H1 (cell line): ENCODE measurements around the gene SS18L1. TPM values are rescaled to one million over a fixed set of nuclear protein-coding genes. Genes with fewer than 3 reads are reported as not detected.

Experiments used
- CTCF ChIA-PET: fragments of 300-600 bp; sonication (Branson Sonifier 250); formaldehyde crosslinking; loops from one replicate; lab custom pipeline; 2021; ENCODE audit not compliant: partially characterized antibody; lab: Charles Lee
- POLR2A ChIA-PET: fragments of 300-600 bp; sonication (Branson Sonifier 250); formaldehyde crosslinking; loops from one replicate; lab custom pipeline; 2021; ENCODE audit warnings: inconsistent platforms; ENCODE audit not compliant: partially characterized antibody; lab: Charles Lee
- DNase-seq, 2 experiments: peaks; one replicate each; pipeline versions ENCODE4 v3.0.0 to v3.0.0-alpha.2; 2010 to 2022; ENCODE audit warnings: low spot score in 2 of 2, low read depth in 1 of 2, mixed read lengths in 1 of 2
- FAIRE-seq: peaks from 2 replicates; lab custom pipeline; 2011; peaks lifted over from hg19 to GRCh38; lab: Jason Lieb, UNC
- H2AFZ ChIP-seq: 2 replicates; pipeline ENCODE4 v1.8.1; 2012; ENCODE audit warnings: low read length, inconsistent platforms
- H2AK5ac ChIP-seq: 2 replicates; pipeline ENCODE4 v1.6.1; 2013; ENCODE audit warnings: low read depth, low read length
- H2BK120ac ChIP-seq: replicated peaks from 2 replicates; pipeline ENCODE3; 2013; ENCODE audit warnings: low read depth, low read length, inconsistent platforms
- H2BK12ac ChIP-seq: 2 replicates; pipeline ENCODE4 v1.6.1; 2013; ENCODE audit warnings: low read depth, low read length
- H2BK15ac ChIP-seq: 2 replicates; pipeline ENCODE4 v1.6.1; 2013; ENCODE audit warnings: low read length
- H2BK20ac ChIP-seq: 2 replicates; pipeline ENCODE4 v1.6.1; 2013; ENCODE audit warnings: low read length
- H2BK5ac ChIP-seq: 2 replicates; pipeline ENCODE4 v1.6.1; 2013; ENCODE audit warnings: low read depth, low read length
- H3K14ac ChIP-seq: 2 replicates; pipeline ENCODE4 v1.6.1; 2013; ENCODE audit warnings: inconsistent platforms; ENCODE audit not compliant: insufficient read length
- H3K18ac ChIP-seq: 2 replicates; pipeline ENCODE4 v1.6.1; 2013; ENCODE audit warnings: low read length; ENCODE audit errors: extremely low read depth
- H3K23ac ChIP-seq: 2 replicates; pipeline ENCODE4 v1.6.1; 2013; ENCODE audit warnings: inconsistent platforms; ENCODE audit not compliant: insufficient read length
- H3K23me2 ChIP-seq: 2 replicates; pipeline ENCODE4 v1.6.1; 2013; ENCODE audit warnings: low read depth, low read length
- H3K27ac ChIP-seq: 2 replicates; pipeline ENCODE4 v1.6.1; 2011; ENCODE audit warnings: low read depth, low read length, inconsistent platforms
- H3K27me3 ChIP-seq, 4 experiments: replicated peaks in 1 of 4; 1 replicate in 1 of 4; 2 replicates in 3 of 4; pipeline versions ENCODE4 v1.6.1 to v1.8.1; 2011 to 2013; ENCODE audit warnings: low read length in 3 of 4, mild to moderate bottlenecking in 3 of 4, inconsistent platforms in 2 of 4, mixed read lengths in 2 of 4, moderate library complexity in 1 of 4; ENCODE audit not compliant: control insufficient read depth in 3 of 4, insufficient read depth in 3 of 4; ENCODE audit errors: extremely low read depth in 1 of 4
- H3K36me3 ChIP-seq, 4 experiments: 2 replicates each; pipeline versions ENCODE4 v1.6.1 to v1.8.1; 2011 to 2013; ENCODE audit warnings: mild to moderate bottlenecking in 4 of 4, low read length in 3 of 4, moderate library complexity in 2 of 4, control low read depth in 1 of 4, inconsistent platforms in 1 of 4; ENCODE audit not compliant: insufficient read depth in 4 of 4, control insufficient read depth in 2 of 4
- H3K4ac ChIP-seq: replicated peaks from 2 replicates; pipeline ENCODE3; 2013; ENCODE audit warnings: low read length, low read depth, mixed read lengths, inconsistent platforms; ENCODE audit not compliant: insufficient read length
- H3K4me1 ChIP-seq, 4 experiments: replicated peaks in 1 of 4; 1 replicate in 1 of 4; 2 replicates in 3 of 4; pipeline versions ENCODE4 v1.6.1 to v1.8.1; 2011 to 2013; ENCODE audit warnings: low read length in 3 of 4, inconsistent platforms in 2 of 4, mixed read lengths in 1 of 4; ENCODE audit not compliant: insufficient read depth in 4 of 4, control insufficient read depth in 3 of 4
- H3K4me2 ChIP-seq, 2 experiments: 2 replicates each; pipeline versions ENCODE4 v1.6.1 to v1.8.1; 2011 to 2013; ENCODE audit warnings: low read depth in 2 of 2, low read length in 2 of 2, control low read depth in 1 of 2, inconsistent platforms in 1 of 2, mild to moderate bottlenecking in 1 of 2; ENCODE audit not compliant: insufficient read depth in 1 of 2
- H3K4me3 ChIP-seq, 4 experiments: fragments of 200-600, 300-600 bp in 1 of 4; sonication (generic), shearing (Covaris generic), sonication (Bioruptor Twin) in 1 of 4; 2 replicates each; pipeline versions ENCODE4 v1.5.1 to v1.8.1; 2011 to 2016; ENCODE audit warnings: low read length in 4 of 4, low read depth in 3 of 4, control low read depth in 2 of 4, inconsistent platforms in 2 of 4, mild to moderate bottlenecking in 2 of 4, mixed read lengths in 1 of 4, moderate library complexity in 1 of 4; ENCODE audit not compliant: insufficient read depth in 2 of 4; ENCODE audit errors: extremely low read depth in 1 of 4
- H3K56ac ChIP-seq: replicated peaks from 2 replicates; pipeline ENCODE3; 2013; ENCODE audit warnings: low read depth, mild to moderate bottlenecking, mixed read lengths, low read length, inconsistent platforms; ENCODE audit not compliant: insufficient read length
- H3K79me1 ChIP-seq: 2 replicates; pipeline ENCODE4 v1.6.1; 2013; ENCODE audit warnings: low read depth, low read length, control low read depth
- H3K79me2 ChIP-seq, 2 experiments: 2 replicates each; pipeline versions ENCODE4 v1.6.1 to v1.8.1; 2012 to 2013; ENCODE audit warnings: low read length in 2 of 2, mild to moderate bottlenecking in 2 of 2, inconsistent platforms in 1 of 2; ENCODE audit not compliant: insufficient read depth in 2 of 2, control insufficient read depth in 1 of 2
- H3K9ac ChIP-seq, 4 experiments: replicated peaks in 1 of 4; 1 replicate in 1 of 4; 2 replicates in 3 of 4; pipeline versions ENCODE4 v1.6.1 to v1.8.1; 2011 to 2013; ENCODE audit warnings: low read depth in 3 of 4, low read length in 3 of 4, control low read depth in 2 of 4, mild to moderate bottlenecking in 2 of 4, moderate library complexity in 2 of 4, inconsistent platforms in 1 of 4; ENCODE audit errors: extremely low read depth in 1 of 4
- H3K9me3 ChIP-seq, 2 experiments: 2 replicates each; pipeline versions ENCODE4 v1.6.1 to v1.8.1; 2012 to 2013; ENCODE audit warnings: mild to moderate bottlenecking in 2 of 2, moderate library complexity in 2 of 2, control low read depth in 1 of 2, inconsistent platforms in 1 of 2, low read depth in 1 of 2, low read length in 1 of 2, mixed read lengths in 1 of 2; ENCODE audit not compliant: insufficient read depth in 2 of 2
- H4K20me1 ChIP-seq, 2 experiments: replicated peaks in 1 of 2; 2 replicates each; pipeline versions ENCODE3 to v1.8.1; 2011 to 2013; ENCODE audit warnings: inconsistent platforms in 2 of 2, low read length in 2 of 2, mild to moderate bottlenecking in 1 of 2; ENCODE audit not compliant: insufficient read depth in 2 of 2, control insufficient read depth in 1 of 2
- H4K5ac ChIP-seq: 2 replicates; pipeline ENCODE4 v1.6.1; 2013; ENCODE audit warnings: low read length, low read depth, mixed read lengths, inconsistent platforms; ENCODE audit not compliant: insufficient read length
- H4K8ac ChIP-seq: 2 replicates; pipeline ENCODE4 v1.8.0; 2013; ENCODE audit warnings: mild to moderate bottlenecking, moderate library complexity, low read length, inconsistent platforms; ENCODE audit not compliant: insufficient read depth; ENCODE audit errors: extremely low read depth
- H4K91ac ChIP-seq: replicated peaks from 2 replicates; pipeline ENCODE3; 2013; ENCODE audit warnings: low read length, mixed read lengths, inconsistent platforms; ENCODE audit not compliant: insufficient read length
- PHF8 ChIP-seq: fragments of 200-600 bp; sonication (generic); conservative IDR thresholded peaks from 2 replicates; pipeline ENCODE4 v1.7.1; 2012; ENCODE audit warnings: low read depth, mild to moderate bottlenecking, inconsistent platforms, low read length, moderate library complexity
- whole genome bisulfite sequencing, 2 experiments: shearing (Covaris generic) in 1 of 2; methylation state at CpG; one replicate each; pipeline versions ENCODE4 v1.1.6 to v1.1.7; 2013 to 2015; ENCODE audit warnings: low lambda C conversion rate in 2 of 2, mixed read lengths in 2 of 2, inconsistent platforms in 1 of 2, low coverage in 1 of 2, missing lambda C conversion rate in 1 of 2; ENCODE audit not compliant: insufficient replicate concordance in 2 of 2, insufficient coverage in 1 of 2, insufficient read length in 1 of 2; ENCODE audit errors: extremely low coverage in 1 of 2, missing lambda C conversion rate in 1 of 2; 5-methylcytosine and 5-hydroxymethylcytosine counted together
- polyA plus RNA-seq, 7 experiments: library from polyadenylated mRNA; depleted of rRNA in 3 of 7; stranded (reverse) in 5 of 7; unstranded in 2 of 7; fragments of >200 nt in 5 of 7; fragments of 200-250 nt in 2 of 7; gene quantifications; 1 replicate in 5 of 7; 2 replicates in 1 of 7; 4 replicates in 1 of 7; pipeline versions ENCODE4 v1.2.1 to v1.2.3, GENCODE V29; 2011 to 2013; ENCODE audit warnings: missing spikeins in 2 of 7, mixed read lengths in 2 of 7
- total RNA-seq: library from RNA; stranded (reverse); fragmentation: NEBNext Ultra II Directional; extraction: Animal tissue kit (Norgen Biotek cat#: 25700); gene quantifications from 2 replicates; pipeline ENCODE4 v1.2.1, GENCODE V29; 2021

The SS18L1 gene
- total and polyA plus RNA-seq, 2 of the 8 experiments (the other 6 are each of a cell fraction or from before 2014, with no cell fraction given), result 28.4 to 29.7 TPM

GRCh38 chr20:62101078-62101477, 42.5 kb upstream of the SS18L1 start:
- H3K4me3 ChIP-seq, result no peak overlapping the region
- H4K20me1 ChIP-seq, result no peaks in the 10 kb centered on the region
- DNase-seq, result no peak
- H2AK5ac ChIP-seq, result no peak overlapping the region
- H3K9ac ChIP-seq, result no peak overlapping the region
- FAIRE-seq, result no peak
- H3K23me2 ChIP-seq, result peaks cover 4% of the 10 kb centered on the region; the same call in 1 of the 2 replicates
- ChIA-PET CTCF (interaction anchor here (1.2 kb wide), 2 partner anchors 11 to 14 kb away, joined by 3 read pairs; no protein-coding TSS in a partner anchor), POLR2A (interaction anchor here (4.4 kb wide), 1 partner anchor 33 kb away, joined by 30 read pairs; no protein-coding TSS in a partner anchor)
- H4K91ac ChIP-seq, result no peak overlapping the region
- no peak overlapping the region for H2BK20ac ChIP-seq
- peaks cover under 1 to 5% of the 10 kb centered on the region in 2 experiments; a peak in 2 of 4 replicates for H3K9me3 ChIP-seq
- no peak overlapping the region for H3K27ac ChIP-seq
- no peak overlapping the region for H4K8ac ChIP-seq
- H3K4me1 ChIP-seq, result no peaks in the 10 kb centered on the region; a peak in 1 of 7 replicates
- H3K56ac ChIP-seq, result no peak overlapping the region
- H3K4ac ChIP-seq, result no peak overlapping the region
- H4K5ac ChIP-seq, result no peak overlapping the region
- H3K18ac ChIP-seq, result no peak overlapping the region
- H3K36me3 ChIP-seq, result no peaks in the 10 kb centered on the region
- H2BK5ac ChIP-seq, result no peak overlapping the region
- no peak overlapping the region for H2BK120ac ChIP-seq
- no peak overlapping the region for H3K23ac ChIP-seq
- no peaks in the 10 kb centered on the region for H3K79me1 ChIP-seq
- H3K79me2 ChIP-seq, result no peaks in the 10 kb centered on the region
- no peak overlapping the region for H2BK15ac ChIP-seq
- H3K4me2 ChIP-seq, result no peak overlapping the region
- H2BK12ac ChIP-seq, result no peak overlapping the region
- peaks cover 0 to 3% (median under 1%) of the 10 kb centered on the region in 4 experiments; a peak in 2 of 7 replicates for H3K27me3 ChIP-seq
- 94% methylated on average over 4 of the region's 4 CpGs; no CpG with 5 or more reads in 1 of the 2 experiments for WGBS, 2 experiments
- H2AFZ ChIP-seq, result no peak overlapping the region
- no peak overlapping the region for H3K14ac ChIP-seq
- TF ChIP-seq PHF8, result no peak
